ENCODE measurements around the gene ZKSCAN7. TPM values are rescaled to one million over a fixed set of nuclear protein-coding genes. Genes with fewer than 3 reads are reported as not detected.
"Not testable (repeated sequence)": the region's sequence is repeated elsewhere in the genome, so short reads cannot be mapped to it uniquely, and the experiment has no call there.

Gene ZKSCAN7
- total RNA-seq, 2 experiments from 2014 or later = 4.9 to 5.3 TPM

DNA sequence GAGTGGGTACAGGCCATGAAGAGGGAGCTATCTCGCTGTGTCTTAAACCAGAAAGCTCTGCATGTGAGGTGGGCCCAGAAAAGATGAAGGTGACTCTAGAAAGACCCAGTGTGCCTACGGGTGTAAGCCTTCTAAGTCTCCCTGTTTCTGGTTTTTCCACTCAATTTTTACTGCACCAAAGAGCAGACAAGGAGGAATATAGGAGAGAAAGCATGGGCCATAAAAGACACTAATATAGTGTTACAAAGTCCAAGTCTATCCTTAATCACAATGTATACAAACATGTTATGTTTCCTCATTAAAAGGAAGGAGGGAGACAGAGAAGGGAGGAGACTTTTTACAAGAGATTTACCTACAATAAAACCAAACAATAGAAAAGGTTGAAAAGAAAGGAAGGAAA lies 24.1 kb upstream of the ZKSCAN7 start:
- H3K27ac Mint-ChIP-seq = no peak overlapping the region
- ATAC-seq (ENCODE audit: low read depth) = no peak

DNA sequence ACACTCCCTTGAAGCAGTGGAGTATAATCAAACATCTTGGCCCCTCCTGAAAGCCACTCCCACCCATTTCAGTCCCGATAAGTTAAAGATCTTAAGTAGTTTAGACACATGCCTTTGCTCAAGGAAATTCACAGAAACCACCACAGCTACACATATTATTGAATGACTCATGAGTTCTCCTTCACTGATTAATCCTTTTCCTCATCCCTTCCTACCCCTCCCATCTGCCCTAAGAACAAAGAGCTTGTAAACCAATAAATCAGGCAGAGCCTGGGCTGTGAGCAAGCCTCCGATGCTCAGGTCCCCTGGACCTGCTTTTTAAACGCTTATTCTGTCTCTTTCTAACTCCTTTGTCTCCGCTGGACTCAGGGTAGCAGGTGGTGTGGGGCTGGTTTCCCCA lies 20.3 kb upstream of the ZKSCAN7 start:
- H3K27ac Mint-ChIP-seq; POLR2A ChIA-PET; DNase-seq; H3K36me3 Mint-ChIP-seq; H3K4me1 Mint-ChIP-seq; H3K4me3 Mint-ChIP-seq; H3K9me3 Mint-ChIP-seq; ATAC-seq (ENCODE audit: low read depth): not testable (repeated sequence)
- H3K27me3 Mint-ChIP-seq = peaks cover 12% of the 10 kb centered on the region

More for the DNA sequence above, 24.1 kb upstream of the ZKSCAN7 start:
- Mint-ChIP-seq H3K4me1 (peaks cover 1% of the 10 kb centered on the region), H3K9me3 (no peaks in the 10 kb centered on the region), H3K36me3 (no peaks in the 10 kb centered on the region), H3K27me3 (peaks cover 8% of the 10 kb centered on the region), H3K4me3 (no peak overlapping the region)
- no peak for DNase-seq
- POLR2A ChIA-PET = no interaction called here

DNA sequence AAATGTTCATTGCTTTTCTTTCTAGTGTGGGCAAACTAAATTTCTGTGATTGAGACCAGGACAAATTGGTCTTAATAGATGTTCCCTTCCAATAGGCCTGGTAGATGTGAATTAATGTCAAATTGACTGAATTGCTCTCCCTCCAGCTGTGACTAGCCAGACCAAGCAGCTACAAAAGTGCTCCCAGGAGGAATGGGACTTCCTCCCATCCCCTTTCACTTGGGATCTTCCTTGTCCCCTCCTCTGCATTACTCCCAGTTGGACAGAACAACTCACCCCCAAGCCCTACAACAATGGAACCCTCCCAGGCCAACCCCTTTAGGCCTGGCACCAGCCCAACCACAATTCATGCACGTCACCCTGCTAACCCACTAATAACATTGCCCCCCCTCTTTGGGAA lies 19.6 kb upstream of the ZKSCAN7 start:
- no peak for ATAC-seq (ENCODE audit: low read depth)
- Mint-ChIP-seq H3K27ac (no peak overlapping the region), H3K4me1 (peaks cover 1% of the 10 kb centered on the region), H3K36me3 (no peaks in the 10 kb centered on the region), H3K27me3 (peaks cover 9% of the 10 kb centered on the region), H3K4me3 (no peak overlapping the region), H3K9me3 (peaks cover 2% of the 10 kb centered on the region)
- no peak for DNase-seq
- POLR2A ChIA-PET = no interaction called here

DNA sequence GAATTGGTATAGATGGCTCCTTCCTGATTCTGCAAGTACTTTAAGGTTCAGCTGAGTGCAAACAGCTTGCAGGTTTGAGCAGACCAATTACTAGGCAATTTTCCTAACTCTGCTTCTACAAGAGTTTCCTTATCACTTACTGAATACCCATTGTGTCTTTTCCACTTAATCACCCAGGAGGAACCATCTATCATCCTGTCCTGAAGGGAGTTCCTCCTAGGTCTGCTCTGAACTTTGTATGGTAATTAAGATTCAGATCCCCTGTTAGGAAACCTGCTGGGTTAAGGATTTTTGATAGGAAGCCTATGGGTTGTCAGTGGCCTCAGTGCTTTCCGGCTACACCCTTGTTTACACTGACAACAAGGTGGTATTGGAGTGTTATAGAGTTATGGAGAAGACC lies 10.2 kb upstream of the ZKSCAN7 start:
- H3K4me1 Mint-ChIP-seq; H3K36me3 Mint-ChIP-seq; H3K27ac Mint-ChIP-seq; H3K9me3 Mint-ChIP-seq; ATAC-seq (ENCODE audit: low read depth); H3K4me3 Mint-ChIP-seq; DNase-seq; POLR2A ChIA-PET: not testable (repeated sequence)
- peaks cover 12% of the 10 kb centered on the region for H3K27me3 Mint-ChIP-seq

DNA sequence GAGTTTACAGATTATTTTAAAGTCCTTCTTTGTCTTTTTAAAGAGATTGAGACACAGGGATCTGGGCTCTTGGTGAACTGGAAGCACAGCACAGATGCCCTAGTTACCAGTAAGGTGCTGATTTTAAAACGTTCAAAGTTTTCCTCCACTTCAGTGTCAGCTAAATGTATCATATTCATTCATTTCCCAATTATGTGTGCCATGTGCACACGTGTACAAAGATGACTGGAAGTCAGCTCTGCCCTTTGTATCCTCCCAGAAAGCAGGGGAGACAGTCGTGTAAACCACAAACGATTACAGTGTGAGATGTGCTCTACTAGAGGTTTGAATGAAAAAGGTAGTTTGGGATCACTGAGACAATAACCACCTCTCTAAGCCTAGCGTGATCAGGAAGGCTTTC lies 730 bp downstream of the ZKSCAN7 start:
- ATAC-seq (ENCODE audit: low read depth) (no peak), DNase-seq (no peak)
- peak overlapping the region; percentile 88 for H3K27ac Mint-ChIP-seq
- no peaks in the 10 kb centered on the region for H3K27me3 Mint-ChIP-seq
- H3K4me3 Mint-ChIP-seq = peak overlapping the region; percentile 92
- peaks cover 40% of the 10 kb centered on the region for H3K36me3 Mint-ChIP-seq
- POLR2A ChIA-PET = interaction anchor here (1.5 kb wide), 1 partner anchor 420 kb away, joined by 3 read pairs; the partner anchor contains the start of genes EXOSC7 and ZDHHC3
- peaks cover 23% of the 10 kb centered on the region for H3K9me3 Mint-ChIP-seq
- peaks cover 11% of the 10 kb centered on the region for H3K4me1 Mint-ChIP-seq

DNA sequence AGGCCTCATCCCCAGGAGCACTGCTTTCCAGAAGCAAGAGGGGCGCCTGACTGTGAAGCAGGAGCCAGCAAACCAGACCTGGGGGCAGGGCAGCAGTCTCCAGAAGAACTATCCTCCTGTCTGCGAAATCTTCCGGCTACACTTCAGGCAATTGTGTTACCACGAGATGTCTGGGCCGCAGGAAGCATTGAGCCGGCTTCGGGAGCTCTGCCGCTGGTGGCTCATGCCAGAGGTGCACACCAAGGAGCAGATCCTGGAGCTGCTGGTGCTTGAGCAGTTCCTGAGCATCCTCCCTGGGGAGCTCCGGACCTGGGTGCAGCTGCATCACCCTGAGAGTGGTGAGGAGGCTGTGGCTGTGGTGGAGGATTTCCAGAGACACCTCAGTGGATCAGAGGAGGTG lies 2.1 kb downstream of the ZKSCAN7 start:
- Mint-ChIP-seq H3K4me1 (peaks cover 11% of the 10 kb centered on the region), H3K9me3 (peaks cover 25% of the 10 kb centered on the region), H3K36me3 (peaks cover 50% of the 10 kb centered on the region), H3K4me3 (no peak overlapping the region), H3K27me3 (no peaks in the 10 kb centered on the region), H3K27ac (no peak overlapping the region)
- ATAC-seq (ENCODE audit: low read depth) (no peak), DNase-seq (no peak)
- POLR2A ChIA-PET = no interaction called here

DNA sequence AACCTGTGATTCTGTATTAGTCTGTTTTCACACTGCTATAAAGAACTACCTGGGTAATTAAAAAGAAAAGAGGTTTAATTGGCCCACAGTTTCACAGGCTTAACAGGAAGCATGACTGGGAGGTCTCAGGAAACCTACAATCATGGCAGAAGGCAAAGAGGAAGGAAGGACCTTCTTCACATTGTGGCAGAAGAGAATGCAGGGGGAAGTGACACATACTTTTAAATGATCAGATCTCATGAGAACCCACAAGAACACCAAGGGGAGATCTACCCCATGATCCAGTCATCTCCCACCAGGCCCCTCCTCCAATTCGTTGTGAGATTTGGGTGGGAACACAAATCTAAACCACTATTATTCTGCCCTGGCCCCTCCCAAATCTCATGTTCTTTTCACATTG lies 6.1 kb downstream of the ZKSCAN7 start:
- Mint-ChIP-seq H3K27me3 (no peaks in the 10 kb centered on the region), H3K4me1 (peaks cover 3% of the 10 kb centered on the region), H3K27ac (no peak overlapping the region), H3K4me3 (no peak overlapping the region), H3K9me3 (peaks cover 29% of the 10 kb centered on the region), H3K36me3 (peaks cover 56% of the 10 kb centered on the region)
- POLR2A ChIA-PET = interaction anchor here (0.7 kb wide), 2 partner anchors 44 to 208 kb away, joined by 3 to 4 read pairs; no protein-coding TSS in a partner anchor
- DNase-seq = no peak
- ATAC-seq (ENCODE audit: low read depth) = no peak

DNA sequence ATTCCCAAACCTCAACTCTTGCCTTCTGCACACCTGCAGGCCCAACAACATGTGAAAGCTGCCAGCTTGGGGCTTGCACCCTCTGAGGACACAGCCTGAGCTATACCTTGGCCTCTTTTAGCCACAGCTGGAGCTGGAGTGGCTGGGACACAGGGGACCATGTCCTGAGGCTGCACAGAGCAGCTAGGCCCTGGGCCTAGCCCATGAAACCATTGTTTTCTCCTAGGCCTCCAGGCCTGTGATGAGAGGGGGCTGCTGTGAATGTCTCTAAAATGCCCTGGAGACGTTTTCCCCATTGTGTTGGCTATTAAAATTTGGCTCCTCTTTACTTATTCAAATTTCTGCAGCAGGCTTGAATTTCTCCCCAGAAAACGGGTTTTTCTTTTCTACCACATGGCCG lies 7.2 kb downstream of the ZKSCAN7 start:
- no peak overlapping the region for H3K27ac Mint-ChIP-seq
- ATAC-seq (ENCODE audit: low read depth) (no peak), DNase-seq (no peak)
- POLR2A ChIA-PET = no interaction called here
- H3K27me3 Mint-ChIP-seq = no peaks in the 10 kb centered on the region
- H3K4me3 Mint-ChIP-seq = no peak overlapping the region
- H3K36me3 Mint-ChIP-seq = peaks cover 58% of the 10 kb centered on the region
- H3K9me3 Mint-ChIP-seq = peaks cover 31% of the 10 kb centered on the region
- H3K4me1 Mint-ChIP-seq = no peaks in the 10 kb centered on the region

DNA sequence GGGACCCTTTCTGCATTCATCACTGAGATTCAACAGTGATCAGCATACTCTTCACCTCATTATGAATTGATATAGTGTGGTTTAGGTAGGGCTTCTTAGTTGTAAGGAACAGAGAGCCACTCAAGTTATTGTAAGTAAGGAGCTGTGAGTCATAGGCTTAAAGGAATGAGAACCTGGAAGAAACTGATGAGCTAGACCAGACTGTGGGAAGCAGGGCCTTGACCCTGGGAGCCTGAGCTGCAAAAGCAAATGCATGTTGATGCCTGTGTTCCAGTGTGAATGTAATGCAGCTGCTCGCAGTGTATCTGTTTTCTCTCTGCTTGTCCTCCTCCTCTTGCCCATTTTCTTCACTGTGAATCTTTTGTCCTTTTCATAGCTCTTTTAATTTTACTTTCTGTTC lies 13.6 kb downstream of the ZKSCAN7 start:
- no peak for ATAC-seq (ENCODE audit: low read depth)
- peaks cover 65% of the 10 kb centered on the region for H3K36me3 Mint-ChIP-seq
- no peaks in the 10 kb centered on the region for H3K27me3 Mint-ChIP-seq
- no peak overlapping the region for H3K4me3 Mint-ChIP-seq
- no peak for DNase-seq
- H3K9me3 Mint-ChIP-seq = peaks cover 51% of the 10 kb centered on the region
- POLR2A ChIA-PET = no interaction called here
- H3K4me1 Mint-ChIP-seq = no peaks in the 10 kb centered on the region
- H3K27ac Mint-ChIP-seq = no peak overlapping the region

DNA sequence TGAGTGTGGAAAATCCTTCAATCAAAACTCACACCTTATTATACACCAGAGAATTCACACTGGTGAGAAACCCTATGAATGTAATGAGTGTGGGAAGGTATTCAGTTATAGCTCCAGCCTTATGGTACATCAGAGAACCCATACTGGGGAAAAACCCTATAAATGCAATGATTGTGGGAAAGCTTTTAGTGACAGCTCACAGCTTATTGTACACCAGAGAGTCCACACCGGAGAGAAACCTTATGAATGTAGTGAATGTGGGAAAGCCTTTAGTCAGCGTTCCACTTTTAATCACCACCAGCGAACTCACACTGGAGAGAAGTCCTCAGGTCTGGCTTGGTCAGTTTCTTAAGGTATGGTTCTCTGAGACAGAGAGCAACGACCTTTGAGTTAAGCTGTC lies 16.0 kb downstream of the ZKSCAN7 start:
- Mint-ChIP-seq H3K9me3 (peaks cover 45% of the 10 kb centered on the region), H3K4me1 (no peaks in the 10 kb centered on the region), H3K4me3 (no peak overlapping the region), H3K27ac (no peak overlapping the region), H3K36me3 (peaks cover 51% of the 10 kb centered on the region), H3K27me3 (no peaks in the 10 kb centered on the region)
- ATAC-seq (ENCODE audit: low read depth) = no peak
- POLR2A ChIA-PET = no interaction called here
- DNase-seq = no peak

DNA sequence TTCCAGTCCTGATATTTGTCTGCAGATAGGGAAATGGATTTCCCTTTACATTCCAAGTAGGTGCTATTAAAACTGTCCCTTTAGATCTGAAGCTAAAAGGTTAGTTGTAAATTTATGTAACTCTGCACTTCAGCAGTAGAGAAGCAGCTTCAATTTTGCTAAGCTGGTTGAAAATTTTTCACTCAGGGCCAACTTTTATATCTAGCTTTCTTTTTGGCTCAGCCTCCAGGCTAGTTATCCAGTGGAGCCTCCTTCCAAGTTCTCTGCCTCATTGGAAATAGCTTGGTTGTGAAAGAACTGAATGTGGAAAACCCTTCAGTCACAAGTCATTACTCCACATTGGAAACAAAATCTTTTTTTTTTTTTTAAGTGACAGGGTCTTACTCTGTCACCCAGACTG lies 21.6 kb downstream of the ZKSCAN7 start:
- no peak for ATAC-seq (ENCODE audit: low read depth)
- POLR2A ChIA-PET = no interaction called here
- H3K27ac Mint-ChIP-seq = no peak overlapping the region
- H3K27me3 Mint-ChIP-seq = no peaks in the 10 kb centered on the region
- peaks cover 15% of the 10 kb centered on the region for H3K36me3 Mint-ChIP-seq
- H3K9me3 Mint-ChIP-seq = peaks cover 29% of the 10 kb centered on the region
- no peak for DNase-seq
- no peaks in the 10 kb centered on the region for H3K4me1 Mint-ChIP-seq
- H3K4me3 Mint-ChIP-seq = no peak overlapping the region

DNA sequence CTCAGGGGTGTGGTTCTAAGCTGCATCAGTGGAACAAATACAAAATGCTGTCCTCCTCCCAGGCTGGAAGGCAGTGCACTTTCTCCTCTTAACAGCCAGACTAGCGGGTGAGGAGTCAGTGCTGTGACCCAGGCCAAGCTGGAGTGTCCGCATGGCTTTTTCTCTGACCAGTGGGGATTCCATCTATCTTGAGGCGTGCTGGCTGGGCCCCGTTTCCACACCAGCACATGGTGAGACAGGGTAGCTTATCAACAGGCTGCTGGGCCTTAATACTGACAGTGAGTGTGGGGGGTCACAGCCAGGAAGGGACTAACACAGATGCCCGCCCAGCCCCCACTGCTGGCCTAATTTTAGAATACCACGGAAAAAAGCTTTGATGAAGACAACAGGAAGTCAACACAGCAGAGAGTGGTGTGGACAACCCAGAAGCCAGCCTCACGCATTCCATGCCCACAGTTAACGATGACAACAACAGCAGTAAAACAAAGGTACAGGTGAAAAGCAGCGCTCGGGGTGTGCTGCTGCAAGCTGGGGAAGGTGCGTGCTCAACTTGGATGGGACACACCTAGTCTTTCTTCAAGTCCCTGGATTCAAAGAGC lies 22.5 kb downstream of the ZKSCAN7 start:
- H3K9me3 Mint-ChIP-seq = peaks cover 26% of the 10 kb centered on the region
- H3K27ac Mint-ChIP-seq; DNase-seq; H3K4me1 Mint-ChIP-seq; H3K27me3 Mint-ChIP-seq; H3K4me3 Mint-ChIP-seq; ATAC-seq (ENCODE audit: low read depth); POLR2A ChIA-PET: not testable (repeated sequence)
- H3K36me3 Mint-ChIP-seq = peaks cover 11% of the 10 kb centered on the region

DNA sequence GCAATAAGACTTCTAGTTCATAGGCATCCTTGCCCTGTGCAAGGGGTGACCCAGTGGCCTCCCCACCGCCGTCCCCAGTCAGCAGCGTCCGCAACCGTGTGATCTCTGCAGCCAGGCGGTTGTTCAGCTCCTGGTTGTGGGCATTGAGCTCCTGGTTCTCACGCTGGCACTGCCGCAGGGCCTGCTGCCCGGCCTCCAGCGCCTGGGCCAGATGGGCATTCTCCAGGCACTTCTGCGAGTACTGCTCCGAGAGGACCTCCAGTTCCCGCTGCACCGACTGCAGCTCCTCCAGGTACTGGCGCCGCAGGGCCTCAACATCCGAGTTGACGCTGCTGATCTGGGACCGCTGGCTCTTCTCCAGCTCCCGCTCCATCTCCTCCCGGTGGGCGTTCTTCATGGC lies 23.3 kb downstream of the ZKSCAN7 start:
- H3K4me3 Mint-ChIP-seq; H3K27ac Mint-ChIP-seq; H3K27me3 Mint-ChIP-seq; H3K36me3 Mint-ChIP-seq; POLR2A ChIA-PET; ATAC-seq (ENCODE audit: low read depth); DNase-seq; H3K4me1 Mint-ChIP-seq: not testable (repeated sequence)
- H3K9me3 Mint-ChIP-seq = peaks cover 24% of the 10 kb centered on the region

DNA sequence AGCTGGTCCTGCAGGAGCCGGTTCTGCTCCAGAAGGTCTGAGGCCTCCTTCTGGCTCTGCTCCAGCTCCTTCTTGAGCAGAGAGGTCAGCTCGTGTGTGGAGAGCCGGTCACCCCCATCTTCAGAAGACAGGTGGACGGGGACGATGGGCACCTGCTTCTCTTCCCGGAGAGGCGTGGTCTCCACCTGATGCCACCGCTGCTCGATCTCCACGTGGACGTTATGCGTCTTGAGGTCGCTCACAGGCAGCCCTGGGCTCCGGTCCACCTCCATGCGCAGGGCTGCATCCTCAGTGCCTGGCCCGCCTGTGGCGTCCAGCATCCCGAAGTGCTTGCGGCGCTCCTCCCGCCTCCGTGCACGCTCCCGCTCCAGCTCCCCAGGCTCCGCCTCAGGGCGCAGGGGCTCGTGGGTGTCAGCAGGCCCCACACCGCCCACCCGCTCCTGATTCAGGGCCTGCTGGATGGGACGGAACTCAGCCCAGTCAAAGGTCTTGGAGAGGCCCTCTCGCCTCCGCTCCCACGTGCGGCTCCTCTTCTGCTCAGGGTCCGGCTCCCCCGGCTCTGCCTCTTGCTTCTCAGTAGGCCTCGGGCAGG lies 24.0 kb downstream of the ZKSCAN7 start:
- H3K9me3 Mint-ChIP-seq = peaks cover 29% of the 10 kb centered on the region
- peaks cover 13% of the 10 kb centered on the region for H3K36me3 Mint-ChIP-seq
- H3K4me3 Mint-ChIP-seq; POLR2A ChIA-PET; H3K4me1 Mint-ChIP-seq; H3K27me3 Mint-ChIP-seq; ATAC-seq (ENCODE audit: low read depth); H3K27ac Mint-ChIP-seq; DNase-seq: not testable (repeated sequence)

Measured in activated naive CD8-positive, alpha-beta T cell treated with anti-CD3 and anti-CD28 coated beads, Interleukin-2, amount 10 ng/mL, durations not matched to agents 7 days and 5 days (primary cell).